Neuronal stem cell (in vitro differentiated cells): Measurements from ENCODE around the gene ZBTB46.

Source experiments
- DNase-seq: peaks from one replicate; pipeline ENCODE4 v3.0.0-alpha.2; 2013; ENCODE audit warnings: low spot score
- H2AFZ ChIP-seq: one replicate; pipeline ENCODE4 v1.6.1; 2013; ENCODE audit warnings: mild to moderate bottlenecking, low read length, inconsistent platforms
- H2AK5ac ChIP-seq: 2 replicates; pipeline ENCODE4 v1.6.1; 2013; ENCODE audit warnings: low read depth, mild to moderate bottlenecking, inconsistent platforms, low read length, moderate library complexity, mixed read lengths
- H2BK120ac ChIP-seq: 2 replicates; pipeline ENCODE4 v1.6.1; 2013; ENCODE audit warnings: low read depth, mild to moderate bottlenecking, inconsistent platforms, low read length, moderate library complexity, mixed read lengths
- H2BK12ac ChIP-seq: one replicate; pipeline ENCODE4 v1.6.1; 2013; ENCODE audit warnings: low read length, inconsistent platforms
- H2BK15ac ChIP-seq: 2 replicates; pipeline ENCODE4 v1.6.1; 2013; ENCODE audit warnings: mild to moderate bottlenecking, low read length, inconsistent platforms, mixed read lengths
- H2BK5ac ChIP-seq: one replicate; pipeline ENCODE4 v1.6.1; 2013; ENCODE audit warnings: inconsistent platforms, mild to moderate bottlenecking, low read length, moderate library complexity
- H3K14ac ChIP-seq: one replicate; pipeline ENCODE4 v1.6.1; 2013; ENCODE audit warnings: low read length, inconsistent platforms
- H3K18ac ChIP-seq: 2 replicates; pipeline ENCODE4 v1.6.1; 2013; ENCODE audit warnings: low read length, inconsistent platforms
- H3K23ac ChIP-seq: 2 replicates; pipeline ENCODE4 v1.6.1; 2013; ENCODE audit warnings: low read depth, mild to moderate bottlenecking, mixed read lengths, low read length, inconsistent platforms; ENCODE audit not compliant: poor library complexity
- H3K27ac ChIP-seq: replicated peaks from 3 replicates; pipeline ENCODE4 v1.5.1; 2013; ENCODE audit warnings: low read length, inconsistent platforms
- H3K27me3 ChIP-seq, 3 experiments: 2 replicates each; pipeline ENCODE4 v1.6.1; 2013; ENCODE audit warnings: low read length in 3 of 3, mild to moderate bottlenecking in 2 of 3, inconsistent platforms in 1 of 3, low read depth in 1 of 3, mixed read lengths in 1 of 3, moderate library complexity in 1 of 3; ENCODE audit not compliant: control insufficient read depth in 3 of 3, insufficient read depth in 3 of 3
- H3K36me3 ChIP-seq, 2 donors: replicated peaks in 1 of 2; 2 replicates each; pipeline ENCODE4 v1.6.1; 2013; ENCODE audit warnings: low read length in 2 of 2; ENCODE audit not compliant: control insufficient read depth in 2 of 2, insufficient read depth in 2 of 2
- H3K4ac ChIP-seq: 2 replicates; pipeline ENCODE4 v1.6.1; 2013; ENCODE audit warnings: inconsistent platforms, mild to moderate bottlenecking, low read length, moderate library complexity
- H3K4me1 ChIP-seq, 2 donors: 1 replicate in 1 of 2; 2 replicates in 1 of 2; pipeline ENCODE4 v1.6.1; 2013; ENCODE audit warnings: low read length in 2 of 2, low read depth in 1 of 2; ENCODE audit not compliant: control insufficient read depth in 2 of 2, insufficient read depth in 1 of 2
- H3K4me2 ChIP-seq: one replicate; pipeline ENCODE4 v1.6.1; 2013; ENCODE audit warnings: mild to moderate bottlenecking, low read length, inconsistent platforms; ENCODE audit not compliant: insufficient read depth, poor library complexity, severe bottlenecking
- H3K4me3 ChIP-seq, 2 donors: 2 replicates each; pipeline ENCODE4 v1.5.1; 2013; ENCODE audit warnings: low read length in 2 of 2, mild to moderate bottlenecking in 2 of 2, inconsistent platforms in 1 of 2, moderate library complexity in 1 of 2
- H3K79me1 ChIP-seq: one replicate; pipeline ENCODE4 v1.6.1; 2013; ENCODE audit warnings: low read depth, mild to moderate bottlenecking, inconsistent platforms, low read length, moderate library complexity
- H3K9ac ChIP-seq: one replicate; pipeline ENCODE4 v1.6.1; 2013; ENCODE audit warnings: mild to moderate bottlenecking, low read depth, low read length, inconsistent platforms; ENCODE audit not compliant: poor library complexity
- H3K9me3 ChIP-seq, 2 donors: replicated peaks in 1 of 2; 2 replicates each; pipeline versions ENCODE3 to v1.6.1; 2013; ENCODE audit warnings: low read length in 2 of 2, mild to moderate bottlenecking in 2 of 2, inconsistent platforms in 1 of 2, low read depth in 1 of 2, mixed read lengths in 1 of 2, moderate library complexity in 1 of 2; ENCODE audit not compliant: control insufficient read depth in 2 of 2, insufficient read depth in 1 of 2
- H4K8ac ChIP-seq: one replicate; pipeline ENCODE4 v1.6.1; 2013; ENCODE audit warnings: low read depth, mild to moderate bottlenecking, inconsistent platforms, low read length, moderate library complexity
- H4K91ac ChIP-seq: one replicate; pipeline ENCODE4 v1.6.1; 2013; ENCODE audit warnings: low read length, low read depth, mild to moderate bottlenecking, inconsistent platforms; ENCODE audit not compliant: poor library complexity
- WGBS, 2 donors: extraction: QIAGEN DNeasy Blood & Tissue Kit; methylation state at CpG; one replicate each; pipeline ENCODE4 v1.1.7; 2013; ENCODE audit warnings: missing lambda C conversion rate in 2 of 2, mixed read lengths in 1 of 2; ENCODE audit not compliant: insufficient read length in 2 of 2, insufficient replicate concordance in 1 of 2; ENCODE audit errors: extremely low coverage in 2 of 2; 5-methylcytosine and 5-hydroxymethylcytosine counted together

ZBTB46 gene

DNA sequence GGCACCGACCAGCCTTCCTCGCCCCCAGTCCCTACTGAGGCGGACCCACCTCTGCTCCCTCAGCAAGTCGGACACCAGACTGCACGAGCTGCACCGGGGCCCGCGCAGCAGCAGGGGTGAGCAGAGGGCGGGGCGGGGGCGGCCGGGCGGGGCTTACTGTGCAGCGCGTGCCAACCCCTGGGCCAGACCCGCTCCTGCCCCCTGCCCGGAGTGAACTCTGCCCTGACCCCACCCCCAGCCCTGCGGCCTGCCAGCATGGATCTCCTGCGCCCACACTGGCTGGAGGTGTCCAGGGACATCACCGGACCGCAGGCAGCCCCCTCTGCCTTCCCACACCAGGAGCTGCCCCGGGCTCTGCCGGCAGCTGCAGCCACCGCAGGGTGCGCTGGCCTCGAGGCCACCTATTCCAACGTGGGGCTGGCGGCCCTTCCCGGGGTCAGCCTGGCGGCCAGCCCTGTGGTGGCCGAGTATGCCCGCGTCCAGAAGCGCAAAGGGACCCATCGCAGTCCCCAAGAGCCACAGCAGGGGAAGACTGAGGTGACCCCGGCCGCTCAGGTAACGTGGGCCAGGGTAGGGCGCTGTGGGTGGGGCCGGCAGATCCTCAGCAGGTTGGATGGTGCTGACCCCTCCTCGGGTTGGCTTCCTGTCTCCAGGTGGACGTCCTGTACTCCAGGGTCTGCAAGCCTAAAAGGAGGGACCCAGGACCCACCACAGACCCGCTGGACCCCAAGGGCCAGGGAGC, 92.9 kb downstream of the ZBTB46 start:
- no peak for DNase-seq

DNA sequence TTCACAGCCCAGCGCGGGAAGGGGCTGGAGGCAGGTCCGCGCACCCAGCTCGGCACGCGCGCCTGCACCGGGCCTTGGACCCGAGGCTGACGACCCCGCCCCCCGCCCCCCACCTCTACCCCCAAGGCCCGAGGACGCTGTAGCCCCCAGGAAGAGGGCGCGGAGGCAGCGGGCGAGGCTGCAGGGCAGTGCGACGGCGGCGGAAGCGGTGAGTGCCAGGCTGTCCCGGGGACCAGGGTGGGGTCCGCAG, 93.4 kb downstream of the ZBTB46 start:
- peak overlapping the region; percentile 88 for H2AK5ac ChIP-seq
- no peak overlapping the region for H4K91ac ChIP-seq
- no peak overlapping the region for H2BK12ac ChIP-seq
- H3K36me3 ChIP-seq = peaks cover 30 to 53% of the 10 kb centered on the region in 2 donors
- peaks cover 10 to 20% of the 10 kb centered on the region in 2 donors for H3K4me1 ChIP-seq
- no peak overlapping the region for H2BK120ac ChIP-seq
- H2BK5ac ChIP-seq = no peak overlapping the region
- H2BK15ac ChIP-seq = no peak overlapping the region
- H3K4me3 ChIP-seq = peak overlapping the region in 1 of 2 donors; percentile 68
- peak overlapping the region; percentile 83 for H3K23ac ChIP-seq
- no CpG with 5 or more reads among the region's 26 CpGs for WGBS, 2 donors
- no peak overlapping the region for H3K4ac ChIP-seq
- H2AFZ ChIP-seq = no peak overlapping the region
- H3K9ac ChIP-seq = peak overlapping the region; percentile 94
- no peaks in the 10 kb centered on the region for H3K9me3 ChIP-seq
- no peaks in the 10 kb centered on the region for H3K27me3 ChIP-seq
- no peak overlapping the region for H3K27ac ChIP-seq
- no peak overlapping the region for H3K14ac ChIP-seq
- H3K4me2 ChIP-seq = peak overlapping the region; percentile 97
- H3K79me1 ChIP-seq = peaks cover 30% of the 10 kb centered on the region
- H4K8ac ChIP-seq = no peak overlapping the region
- peak overlapping the region; percentile 92 for H3K18ac ChIP-seq
- DNase-seq = no peak

More for the DNA sequence above, 92.9 kb downstream of the ZBTB46 start:
- peak overlapping the region; percentile 85 for H3K23ac ChIP-seq
- H3K27me3 ChIP-seq = no peaks in the 10 kb centered on the region
- H3K4me1 ChIP-seq = peaks cover 10 to 20% of the 10 kb centered on the region in 2 donors
- H3K79me1 ChIP-seq = peaks cover 25% of the 10 kb centered on the region
- H4K91ac ChIP-seq = no peak overlapping the region
- no peak overlapping the region for H2BK120ac ChIP-seq
- no peak overlapping the region for H3K27ac ChIP-seq
- peak overlapping the region; percentile 44 for H2BK5ac ChIP-seq
- peaks cover 32 to 57% of the 10 kb centered on the region in 2 donors for H3K36me3 ChIP-seq
- H3K9ac ChIP-seq = peak overlapping the region; percentile 94
- H3K4me3 ChIP-seq = peak overlapping the region in 1 of 2 donors; percentile 68
- no peak overlapping the region for H4K8ac ChIP-seq
- H2AK5ac ChIP-seq = peak overlapping the region; percentile 88
- H3K9me3 ChIP-seq = no peaks in the 10 kb centered on the region
- no CpG with 5 or more reads among the region's 43 CpGs for WGBS, 2 donors
- peak overlapping the region; percentile 92 for H3K18ac ChIP-seq
- peak overlapping the region; percentile 97 for H3K4me2 ChIP-seq
- peak overlapping the region; percentile 63 for H3K14ac ChIP-seq
- no peak overlapping the region for H3K4ac ChIP-seq
- peak overlapping the region; percentile 30 for H2BK12ac ChIP-seq
- H2BK15ac ChIP-seq = peak overlapping the region; percentile 81
- H2AFZ ChIP-seq = no peak overlapping the region

DNA sequence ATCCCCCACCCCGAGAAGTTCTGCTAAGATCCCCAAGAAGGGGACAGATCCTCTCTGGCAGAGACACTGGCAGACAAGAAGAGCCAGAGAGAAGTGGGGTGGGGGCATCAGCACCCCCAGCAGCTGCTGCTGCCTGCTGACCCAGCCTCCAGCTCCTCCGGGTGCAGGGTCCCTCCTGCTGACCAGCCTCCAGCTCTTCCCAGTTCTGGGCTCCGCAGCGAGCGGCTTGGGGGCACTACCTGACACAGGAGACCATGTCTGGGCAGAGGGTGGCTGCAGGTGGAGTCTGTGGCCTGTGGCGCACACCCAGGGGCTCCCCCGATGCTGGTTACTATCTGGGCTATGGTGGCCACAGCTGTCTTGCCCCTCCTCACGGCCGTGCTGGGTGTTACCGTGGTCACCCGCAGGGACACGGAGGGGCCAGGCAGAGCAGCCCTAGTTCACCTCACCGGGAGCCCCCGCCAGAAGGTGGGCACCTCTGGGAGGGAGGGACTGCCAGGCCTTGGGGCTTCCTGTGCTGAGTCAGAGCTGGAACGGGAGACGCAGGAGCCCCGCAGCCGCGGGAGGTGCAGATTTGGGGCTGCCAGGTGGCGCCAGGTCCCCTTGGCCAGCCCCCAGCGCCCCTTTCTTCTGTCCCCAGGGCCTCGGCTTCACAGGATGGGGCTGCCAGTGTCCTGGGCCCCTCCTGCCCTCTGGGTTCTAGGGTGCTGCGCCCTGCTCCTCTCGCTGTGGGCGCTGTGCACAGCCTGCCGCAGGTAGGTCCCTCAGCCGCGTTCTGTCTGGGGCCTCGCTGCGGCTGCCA, 94.0 kb downstream of the ZBTB46 start:
- H3K4ac ChIP-seq = no peak overlapping the region
- DNase-seq = no peak
- H2BK15ac ChIP-seq = no peak overlapping the region
- peak overlapping the region; percentile 94 for H3K9ac ChIP-seq
- H3K4me2 ChIP-seq = peak overlapping the region; percentile 97
- H2AK5ac ChIP-seq = peak overlapping the region; percentile 88
- H4K91ac ChIP-seq = peak overlapping the region; percentile 30
- no peak overlapping the region for H4K8ac ChIP-seq
- peak overlapping the region; percentile 83 for H3K23ac ChIP-seq
- H3K36me3 ChIP-seq = peaks cover 28 to 47% of the 10 kb centered on the region in 2 donors
- H3K27me3 ChIP-seq = no peaks in the 10 kb centered on the region
- peaks cover 10 to 20% of the 10 kb centered on the region in 2 donors for H3K4me1 ChIP-seq
- H3K4me3 ChIP-seq = no peak overlapping the region
- peaks cover 33% of the 10 kb centered on the region for H3K79me1 ChIP-seq
- no peak overlapping the region for H3K27ac ChIP-seq
- no peak overlapping the region for H2AFZ ChIP-seq
- H2BK120ac ChIP-seq = no peak overlapping the region
- peaks cover 0 to 1% of the 10 kb centered on the region in 2 donors for H3K9me3 ChIP-seq
- no CpG with 5 or more reads among the region's 30 CpGs for WGBS, 2 donors
- peak overlapping the region; percentile 48 for H3K18ac ChIP-seq
- H2BK12ac ChIP-seq = no peak overlapping the region
- peak overlapping the region; percentile 75 for H2BK5ac ChIP-seq
- no peak overlapping the region for H3K14ac ChIP-seq
